Liver (tissue), 9 donors: ENCODE measurements around the gene PHAX. TPM values are rescaled to one million over a fixed set of nuclear protein-coding genes. Genes with fewer than 3 reads are reported as not detected.

Source experiments
- DNase-seq: peaks from one replicate; pipeline ENCODE4 v3.0.0-alpha.2; 2017; ENCODE audit warnings: low spot score
- H3K27ac ChIP-seq, 2 donors: one replicate each; pipeline ENCODE4 v1.7.0; 2013; ENCODE audit warnings: inconsistent platforms in 2 of 2, low read length in 2 of 2, control low read depth in 1 of 2, low read depth in 1 of 2, mild to moderate bottlenecking in 1 of 2
- H3K27me3 ChIP-seq, 4 donors: one replicate each; pipeline versions ENCODE4 v1.6.1 to v1.7.0; 2013; ENCODE audit warnings: low read length in 3 of 4, inconsistent platforms in 1 of 4, mild to moderate bottlenecking in 1 of 4, moderate library complexity in 1 of 4; ENCODE audit not compliant: control insufficient read depth in 4 of 4, insufficient read depth in 4 of 4
- H3K36me3 ChIP-seq, 4 donors: one replicate each; pipeline versions ENCODE4 v1.6.1 to v1.7.0; 2013; ENCODE audit warnings: low read length in 3 of 4, mild to moderate bottlenecking in 3 of 4, low read depth in 1 of 4, moderate library complexity in 1 of 4; ENCODE audit not compliant: control insufficient read depth in 4 of 4, insufficient read depth in 3 of 4
- H3K4me1 ChIP-seq, 4 donors: one replicate each; pipeline versions ENCODE4 v1.6.1 to v1.7.0; 2013; ENCODE audit warnings: low read length in 3 of 4, mild to moderate bottlenecking in 3 of 4, moderate library complexity in 1 of 4; ENCODE audit not compliant: control insufficient read depth in 4 of 4, insufficient read depth in 4 of 4
- H3K4me3 ChIP-seq, 3 donors: one replicate each; pipeline versions ENCODE4 v1.6.1 to v1.7.0; 2013; ENCODE audit warnings: low read length in 3 of 3, control low read depth in 1 of 3, low read depth in 1 of 3, mild to moderate bottlenecking in 1 of 3
- H3K9ac ChIP-seq, 2 donors: one replicate each; pipeline ENCODE4 v1.7.0; 2013; ENCODE audit warnings: low read length in 2 of 2, mild to moderate bottlenecking in 2 of 2, moderate library complexity in 2 of 2, control low read depth in 1 of 2, low read depth in 1 of 2
- H3K9me3 ChIP-seq, 4 donors: one replicate each; pipeline versions ENCODE4 v1.6.1 to v1.7.0; 2013; ENCODE audit warnings: low read length in 3 of 4; ENCODE audit not compliant: control insufficient read depth in 4 of 4
- ATF3 ChIP-seq: IDR thresholded peaks from 2 replicates; pipeline ENCODE4 v1.6.1; 2016; ENCODE audit warnings: antibody characterized with exemption
- CTCF ChIP-seq: fragments of 150-350 bp; IDR thresholded peaks from 2 replicates; pipeline ENCODE4 v1.5.1; 2017; ENCODE audit warnings: improper control_type of control experiment, low read depth, low read length; ENCODE audit not compliant: missing input control
- EGR1 ChIP-seq, 2 donors: IDR thresholded peaks; 2 replicates each; pipeline ENCODE4 v1.6.1; 2016 to 2018; ENCODE audit warnings: antibody characterized with exemption in 2 of 2, low read depth in 2 of 2
- FOXA1 ChIP-seq: IDR thresholded peaks from 2 replicates; pipeline ENCODE4 v1.6.1; 2016; ENCODE audit warnings: antibody characterized with exemption
- FOXA2 ChIP-seq: IDR thresholded peaks from 2 replicates; pipeline ENCODE4 v1.6.1; 2016; ENCODE audit warnings: antibody characterized with exemption
- NR2F2 ChIP-seq: IDR thresholded peaks from 2 replicates; pipeline ENCODE4 v1.6.1; 2016; ENCODE audit warnings: antibody characterized with exemption
- RAD21 ChIP-seq, 2 donors: IDR thresholded peaks; 2 replicates each; pipeline ENCODE4 v1.6.1; 2016; ENCODE audit warnings: antibody characterized with exemption in 2 of 2, mild to moderate bottlenecking in 2 of 2
- REST ChIP-seq: IDR thresholded peaks from 2 replicates; pipeline ENCODE4 v1.6.1; 2016; ENCODE audit warnings: antibody characterized with exemption, mild to moderate bottlenecking
- RXRA ChIP-seq, 2 donors: IDR thresholded peaks; 2 replicates each; pipeline ENCODE4 v1.6.1; 2017 to 2018; ENCODE audit warnings: antibody characterized with exemption in 2 of 2, mild to moderate bottlenecking in 1 of 2
- TAF1 ChIP-seq: conservative IDR thresholded peaks from 2 replicates; pipeline ENCODE4 v1.6.1; 2016; ENCODE audit warnings: antibody characterized with exemption, mild to moderate bottlenecking
- ZBTB33 ChIP-seq: IDR thresholded peaks from 2 replicates; pipeline ENCODE4 v1.6.1; 2016; ENCODE audit warnings: antibody characterized with exemption
- WGBS: extraction: QIAGEN DNeasy Blood & Tissue Kit; methylation state at CpG from one replicate; pipeline ENCODE4 v1.1.7; 2013; 5-methylcytosine and 5-hydroxymethylcytosine counted together
- polyA plus RNA-seq, 2 donors: library from polyadenylated mRNA; stranded (reverse) in 1 of 2; unstranded in 1 of 2; fragments of 200-250 nt in 1 of 2; fragments of >200 nt in 1 of 2; fragmentation: Nextera tagmentation in 1 of 2; extraction: Ambion mirVana in 1 of 2; gene quantifications; one replicate each; pipeline versions ENCODE4 v1.2.1 to v1.2.3, GENCODE V29; 2013 to 2015
- total RNA-seq, 2 donors: library from RNA; depleted of rRNA; stranded (reverse); fragments of >200 nt; gene quantifications; one replicate each; pipeline ENCODE4 v1.2.3, GENCODE V29; 2014
- donor health status: healthy.
- donor health status: healthy.
- donor health status: healthy.
- donor health status: healthy.
- donor health status: healthy.

The PHAX gene
- total and polyA plus RNA-seq, 4 donors: 10.3 to 32.6 (median 25.1) TPM

- Histone ChIP-seq H3K36me3 (no peaks in the 10 kb centered on the region), H3K9me3 (no peaks in the 10 kb centered on the region), H3K27me3 (no peaks in the 10 kb centered on the region), H3K9ac (no peak overlapping the region), H3K4me3 (no peak overlapping the region), H3K4me1 (no peaks in the 10 kb centered on the region), H3K27ac (no peak overlapping the region)
- TF ChIP-seq REST (no peak), NR2F2 (no peak), FOXA2 (no peak), FOXA1 (no peak)
- 72% methylated on average over 7 of the region's 7 CpGs for WGBS
- DNase-seq: no peak
Measured at GRCh38 chr5:126674145-126674544, 73.4 kb downstream of the PHAX start.

GRCh38 chr5:126675338-126675737 is 74.6 kb downstream of the PHAX start:
- H3K27me3 ChIP-seq: no peaks in the 10 kb centered on the region

More at GRCh38 chr5:126675338-126675737, 74.6 kb downstream of the PHAX start:
- Histone ChIP-seq H3K4me3 (no peak overlapping the region), H3K27ac (no peak overlapping the region), H3K4me1 (no peaks in the 10 kb centered on the region), H3K9ac (no peak overlapping the region), H3K9me3 (no peaks in the 10 kb centered on the region), H3K36me3 (no peaks in the 10 kb centered on the region)
- DNase-seq: no peak
- TF ChIP-seq TAF1: no peak
- TF ChIP-seq EGR1 (IDR thresholded peaks at IDR 0.05; ENCODE audit: low read depth in 2 of 2): no peak
- no peak for TF ChIP-seq NR2F2
- TF ChIP-seq RXRA (IDR thresholded peaks at IDR 0.05): no peak
- TF ChIP-seq CTCF: no peak
- no peak for TF ChIP-seq RAD21 (IDR thresholded peaks at IDR 0.05)
- TF ChIP-seq ATF3: no peak
- TF ChIP-seq ZBTB33: no peak
- WGBS: 96% methylated on average over 2 of the region's 2 CpGs
